CD4-positive, alpha-beta T cell treated with Interleukin-17A for 1 hour (primary cell): ENCODE data around the gene FRRS1L.
"Not testable (repeated sequence)": the region's sequence is repeated elsewhere in the genome, so short reads cannot be mapped to it uniquely, and the experiment has no call there.

Experiments used
- DNase-seq: peaks from one replicate; pipeline ENCODE4 v3.0.0-alpha.2; 2020

FRRS1L gene

GRCh38 chr9:109126671-109127070 is 40.4 kb downstream of the FRRS1L start:
- not testable (repeated sequence) for DNase-seq

DNA sequence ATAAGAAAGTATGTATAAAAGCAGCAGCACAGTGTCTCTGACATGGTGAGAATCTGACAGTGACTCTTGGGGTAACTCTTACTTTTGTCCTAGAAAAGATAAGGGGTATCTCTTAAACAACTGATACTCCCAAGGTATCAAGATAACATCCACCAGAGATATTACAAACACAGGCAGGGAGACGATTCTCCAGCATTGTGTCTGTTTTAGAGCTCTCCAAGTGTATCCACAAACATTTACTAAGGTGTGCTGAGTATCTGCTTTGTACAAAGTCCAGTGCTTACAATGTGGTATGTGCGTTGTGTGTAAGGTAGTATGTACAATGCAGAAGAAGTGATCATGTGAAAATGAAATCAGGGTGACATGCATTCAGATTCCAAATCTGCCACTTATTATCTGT is 42.9 kb downstream of the FRRS1L start:
- DNase-seq = no peak

DNA sequence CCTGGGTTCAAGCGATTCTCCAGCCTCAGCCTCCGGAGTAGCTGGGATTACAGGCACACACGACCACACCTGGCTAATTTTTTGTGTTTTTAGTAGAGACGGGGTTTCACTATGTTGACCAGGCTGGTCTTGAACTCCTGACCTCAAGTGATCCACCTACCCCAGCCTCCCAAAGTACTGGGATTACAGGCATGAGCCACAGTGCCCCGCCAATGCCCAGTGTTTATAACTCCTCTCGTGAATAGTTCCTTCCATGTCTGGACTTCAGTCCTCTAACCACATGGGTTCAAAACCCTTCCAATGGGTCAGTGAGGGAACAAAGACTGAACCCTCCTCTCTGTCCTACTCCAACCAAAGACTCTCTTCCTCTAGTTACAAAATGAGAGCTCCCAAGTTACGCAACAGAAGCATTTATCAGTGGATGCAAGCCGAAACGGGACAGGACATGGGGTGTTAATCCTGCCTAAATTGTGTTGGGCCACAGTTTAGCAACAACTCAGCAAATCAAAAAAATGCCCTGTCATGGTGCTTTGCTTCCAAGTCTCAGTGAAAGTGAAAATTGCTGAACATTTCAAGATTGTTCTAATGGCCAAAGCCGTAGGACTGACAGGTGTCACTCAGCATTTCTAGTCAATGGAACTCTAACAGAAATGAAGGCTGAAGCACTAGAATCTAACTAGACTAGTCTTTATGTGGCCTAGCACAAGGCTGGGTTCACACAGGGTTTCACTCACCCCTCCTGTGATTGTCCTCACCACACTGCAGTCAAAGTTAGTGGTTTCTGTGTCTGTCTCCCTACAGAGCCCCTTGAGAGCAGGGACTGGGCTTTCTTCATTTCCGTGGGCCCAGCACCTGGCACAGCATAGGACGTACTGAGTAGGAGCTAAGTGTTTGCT is 44.1 kb downstream of the FRRS1L start:
- DNase-seq = no peak

GRCh38 chr9:109121232-109121796 is 45.7 kb downstream of the FRRS1L start:
- DNase-seq = no peak

DNA sequence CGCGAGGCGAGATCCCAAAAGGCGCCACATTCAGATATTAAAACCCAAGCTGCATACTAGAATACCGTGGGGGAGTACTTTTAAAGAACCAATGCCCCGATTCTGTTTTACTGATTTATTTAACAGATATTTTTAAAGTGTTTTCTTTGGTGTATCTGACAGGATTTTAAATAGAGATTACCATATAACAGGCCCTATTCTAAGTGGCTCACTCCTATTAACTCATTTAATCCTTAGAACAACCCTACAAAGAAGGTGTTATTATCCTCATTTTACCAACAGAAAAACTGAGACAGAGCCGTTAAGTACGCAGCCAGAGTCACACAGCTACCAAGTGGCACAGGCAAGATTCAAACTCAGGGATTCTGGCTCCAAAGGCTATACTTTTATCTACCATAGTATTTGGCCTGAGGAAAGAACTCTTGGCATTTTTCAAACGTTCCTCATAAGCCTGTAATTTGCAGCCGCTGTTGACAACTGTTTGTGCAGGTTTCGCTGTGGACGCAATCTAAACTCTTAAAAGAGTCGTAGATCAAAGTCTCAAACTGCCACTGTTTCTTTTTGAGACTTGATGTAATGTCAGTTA is 46.8 kb downstream of the FRRS1L start:
- DNase-seq = no peak

- DNase-seq = peak; percentile 98
Measured at GRCh38 chr9:109119439-109120203, 47.4 kb downstream of the FRRS1L start, which contains the start of gene TMEM245. Gene TMEM245, minus strand, starts transcription at chr9:109119947. Its CDS starts 34 bp downstream, at chr9:109119913.

DNA sequence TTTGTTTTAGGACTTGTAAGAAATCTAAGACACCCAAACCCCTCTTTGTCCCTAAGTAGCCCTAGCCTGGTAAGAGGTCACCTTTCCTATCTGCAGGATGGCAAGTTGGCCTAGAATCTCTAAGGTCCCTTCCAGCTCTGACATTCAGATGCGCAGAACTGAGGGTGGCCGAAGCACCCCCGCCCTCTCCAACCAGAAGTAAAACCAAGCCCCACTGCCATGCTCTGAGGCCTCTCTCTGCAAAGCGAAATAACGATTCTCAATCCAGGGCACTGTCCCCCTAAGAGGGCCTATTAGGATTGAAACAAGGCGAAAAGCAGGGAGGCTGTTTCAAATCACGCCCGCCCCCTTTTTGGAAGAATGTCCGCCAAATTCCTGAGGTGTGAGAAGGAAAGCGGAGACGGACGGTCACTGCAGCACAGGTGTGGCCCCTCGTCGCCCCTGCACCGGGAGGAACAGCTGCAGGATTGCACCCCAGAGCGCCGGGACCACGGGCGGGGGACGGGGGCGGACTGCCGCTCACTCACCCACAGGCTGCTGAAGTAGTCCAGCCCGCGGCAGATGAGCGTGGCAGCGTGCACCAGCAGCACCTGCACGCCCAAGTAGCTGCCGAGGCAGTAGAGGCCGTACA is 48.1 kb downstream of the FRRS1L start:
- DNase-seq = no peak

GRCh38 chr9:109117856-109118807 is 48.9 kb downstream of the FRRS1L start:
- DNase-seq = peak; percentile 67

DNA sequence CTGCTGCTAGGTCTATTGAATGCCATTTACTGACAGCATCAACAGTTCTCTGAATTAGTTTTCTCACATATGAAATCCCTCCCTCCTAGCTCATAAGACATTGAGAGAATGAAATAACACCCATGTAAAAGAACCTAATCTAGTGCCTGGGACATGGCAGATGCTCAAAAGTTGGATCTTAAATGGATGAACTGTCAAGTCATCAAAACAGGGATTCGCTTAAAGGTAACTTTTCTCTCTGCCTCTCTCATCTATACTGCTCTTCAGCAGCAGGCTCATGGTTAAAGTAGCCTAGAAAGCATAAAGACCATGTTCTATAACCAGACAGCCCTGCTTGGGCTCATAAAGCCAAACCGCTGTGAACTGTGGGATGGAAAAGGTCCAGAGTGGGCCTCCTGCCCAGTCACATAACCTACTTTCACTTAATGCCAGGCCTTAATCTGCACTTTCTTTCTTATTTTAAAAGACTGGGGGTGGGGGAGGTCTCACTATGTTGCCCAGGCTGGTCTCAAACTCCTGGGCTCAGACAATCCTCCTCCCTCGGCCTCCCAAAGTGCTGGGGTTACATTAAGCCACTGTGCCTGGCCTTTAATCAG is 51.0 kb downstream of the FRRS1L start:
- no peak for DNase-seq

- no peak for DNase-seq
Measured at GRCh38 chr9:109114670-109115069, 52.4 kb downstream of the FRRS1L start.

DNA sequence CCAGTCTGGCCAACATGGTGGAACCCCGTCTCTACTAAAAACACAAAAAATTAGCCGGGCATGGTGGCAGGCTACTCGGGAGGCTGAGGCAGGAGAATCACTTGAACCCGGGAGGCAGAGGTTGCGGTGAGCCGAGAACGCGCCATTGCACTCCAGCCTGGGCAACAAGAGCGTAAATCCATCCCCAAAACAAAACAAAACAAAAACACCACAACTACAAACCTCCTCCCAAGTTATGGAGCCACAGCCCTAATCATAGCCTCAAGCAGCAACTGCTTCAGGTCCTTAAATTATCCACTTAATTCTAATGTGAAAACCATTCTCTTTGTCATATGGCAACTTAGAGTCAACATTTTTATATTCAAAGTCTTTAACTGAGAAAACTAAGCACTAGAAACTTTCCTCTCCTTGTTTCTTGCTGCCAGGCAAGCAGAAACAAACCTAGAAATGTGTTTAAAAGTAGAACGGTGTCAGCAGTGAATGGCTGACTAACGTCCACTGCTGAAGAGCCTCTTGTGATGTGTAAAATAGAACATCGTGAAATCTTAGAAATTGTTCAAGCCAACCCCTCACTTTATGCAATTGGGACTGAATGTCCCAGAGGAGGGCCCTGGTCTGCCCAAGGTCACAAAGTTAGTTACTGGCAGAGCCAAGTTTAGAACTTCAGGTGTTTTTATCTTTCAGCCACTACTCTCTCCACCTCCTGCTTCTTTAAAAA is 53.0 kb downstream of the FRRS1L start:
- no peak for DNase-seq

DNA sequence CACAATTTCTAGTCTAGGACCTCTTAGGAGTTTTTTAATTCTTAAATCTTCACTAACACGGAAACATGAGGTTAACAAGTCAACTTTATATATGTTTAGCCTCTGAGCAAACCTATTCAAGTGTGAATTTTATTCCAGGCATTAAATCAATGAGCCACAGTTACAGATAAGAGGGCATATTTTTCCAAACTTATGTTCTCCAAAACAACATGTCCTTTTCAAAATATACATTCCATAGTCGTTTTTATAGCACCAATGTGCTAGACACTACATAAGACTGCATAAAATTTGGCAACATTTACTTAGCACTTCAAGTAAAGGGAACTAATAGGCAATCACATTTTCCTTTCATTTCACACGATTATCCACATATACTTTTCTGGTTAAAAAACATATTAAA is 53.8 kb downstream of the FRRS1L start:
- no peak for DNase-seq

DNA sequence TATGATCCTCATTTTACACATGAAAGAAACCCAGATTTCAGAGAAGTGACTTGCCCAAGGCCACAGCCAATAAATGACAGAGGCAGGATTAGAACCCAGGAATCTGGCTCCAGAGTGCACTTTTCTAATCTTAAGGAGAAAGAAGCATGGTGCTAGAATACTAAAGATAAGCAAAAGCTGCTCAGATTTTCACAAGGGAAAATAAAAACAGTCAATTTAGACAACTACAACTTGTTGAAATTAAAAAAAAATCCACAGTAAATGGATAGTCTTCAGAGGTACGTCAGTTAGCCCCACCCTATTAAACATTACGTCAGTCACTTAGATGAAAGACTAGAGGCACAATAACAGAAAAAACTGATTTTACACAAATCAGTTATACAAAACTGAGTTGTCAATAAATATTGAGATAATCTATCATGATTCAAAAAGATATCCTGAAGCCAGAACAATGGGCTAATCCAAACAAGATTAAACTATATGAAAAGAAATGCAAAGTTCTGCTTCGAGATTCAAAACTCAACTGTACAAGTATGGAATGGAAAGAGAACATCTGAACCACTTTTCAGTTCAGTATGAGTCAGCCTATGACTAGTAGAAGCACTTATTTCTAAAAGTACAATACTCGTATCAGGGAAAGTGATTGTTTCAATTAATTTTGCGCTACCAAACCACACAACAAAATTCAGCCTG is 56.6 kb downstream of the FRRS1L start:
- DNase-seq = peak; percentile 71

GRCh38 chr9:109109967-109110328 is 57.1 kb downstream of the FRRS1L start:
- no peak for DNase-seq

DNA sequence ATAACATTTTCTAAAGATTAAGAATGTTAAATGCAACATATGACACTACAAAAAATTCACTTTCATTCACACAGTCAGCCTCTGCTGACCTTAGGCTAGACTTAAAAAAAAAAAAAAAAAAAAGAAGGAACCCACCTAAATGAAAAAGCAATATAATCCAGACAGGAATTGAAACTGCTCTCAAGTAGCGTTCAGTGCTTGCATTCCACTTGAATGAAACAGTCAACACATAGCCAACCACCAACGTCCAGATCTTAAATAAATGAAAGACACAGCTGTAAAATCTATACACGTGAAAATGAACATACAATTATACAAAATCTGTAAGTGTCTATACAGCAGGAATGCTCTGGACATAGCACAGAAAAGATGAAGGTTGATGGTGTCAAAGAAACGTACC is 58.7 kb downstream of the FRRS1L start:
- no peak for DNase-seq

DNA sequence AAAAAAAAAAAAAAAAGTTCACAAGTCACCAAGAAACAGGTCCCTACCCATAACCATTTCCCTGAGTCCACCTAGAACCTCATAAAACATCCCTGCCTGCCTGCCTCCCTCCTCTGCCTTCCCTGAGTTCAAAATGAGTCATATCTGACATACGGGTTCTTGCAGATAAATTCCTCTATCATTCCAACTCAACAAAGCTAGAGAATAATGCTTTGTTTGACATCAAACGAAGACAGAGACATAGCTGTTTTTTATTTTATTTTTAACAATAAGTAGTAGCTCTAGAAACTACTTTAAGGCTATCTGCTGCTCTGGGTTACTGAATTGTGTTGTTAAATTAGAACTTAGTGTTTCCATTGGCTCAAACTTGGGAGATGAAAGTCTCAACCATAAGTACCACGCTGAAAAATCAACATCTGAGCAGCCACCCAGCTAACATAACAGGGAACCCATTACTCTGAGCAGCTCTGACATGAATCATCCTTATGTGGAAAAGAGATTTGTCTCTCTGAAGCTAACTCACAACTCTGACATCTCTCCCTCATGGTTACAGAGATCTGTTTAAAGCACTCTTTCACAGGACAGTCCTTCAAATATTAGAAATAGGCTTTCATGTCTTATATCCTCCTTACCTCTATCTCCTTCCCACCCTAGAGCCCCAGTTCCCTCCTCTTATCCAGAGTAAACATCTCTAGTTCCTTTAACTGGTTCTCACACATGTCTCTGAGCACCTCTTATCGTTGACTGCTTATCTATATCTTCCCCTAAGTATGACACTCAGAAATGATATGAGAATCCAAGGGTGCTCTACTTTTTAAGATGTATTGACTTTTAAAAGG is 59.4 kb downstream of the FRRS1L start:
- DNase-seq = peak; percentile 19

- DNase-seq = peak; percentile 78
Measured at GRCh38 chr9:109101810-109102209, 65.2 kb downstream of the FRRS1L start.

- peak; percentile 17 for DNase-seq
Measured at GRCh38 chr9:109101202-109101595, 65.8 kb downstream of the FRRS1L start.
